ENCODE measurements around the gene ATRNL1. TPM values are rescaled to one million over a fixed set of nuclear protein-coding genes. Genes with fewer than 3 reads are reported as not detected.

ATRNL1 gene
- total RNA-seq, 1 donor from 2014 or later, result 15.5 TPM

- intact Hi-C loops (cut with DNase I), result no loop called here
- H3K4me1 ChIP-seq, result no peaks in the 10 kb centered on the region
- H3K9me3 ChIP-seq, result no peaks in the 10 kb centered on the region
- H3K27ac ChIP-seq, result no peak overlapping the region
- H3K27me3 ChIP-seq, result no peaks in the 10 kb centered on the region
- no peaks in the 10 kb centered on the region for H3K36me3 ChIP-seq
- H3K4me3 ChIP-seq, result no peak overlapping the region
- DNase-seq (ENCODE audit: extremely low spot score in 2 of 2), result no peak
- no peak for TF ChIP-seq CTCF (IDR thresholded peaks at IDR 0.05)
- no peak for TF ChIP-seq POLR2AphosphoS5 (IDR thresholded peaks at IDR 0.05; ENCODE audit: insufficient read depth in 1 of 2, low read depth in 1 of 2)
- no peak for TF ChIP-seq POLR2A (IDR thresholded peaks at IDR 0.05)
Observed at GRCh38 chr10:115931309-115931708, 838.1 kb downstream of the ATRNL1 start.

- no peak for DNase-seq (ENCODE audit: extremely low spot score in 2 of 2)
- TF ChIP-seq POLR2A (IDR thresholded peaks at IDR 0.05), result no peak
- no peak for TF ChIP-seq CTCF (IDR thresholded peaks at IDR 0.05)
- no peak for TF ChIP-seq POLR2AphosphoS5 (IDR thresholded peaks at IDR 0.05; ENCODE audit: insufficient read depth in 1 of 2, low read depth in 1 of 2)
- Histone ChIP-seq H3K4me3 (no peak overlapping the region), H3K27ac (no peak overlapping the region), H3K36me3 (no peaks in the 10 kb centered on the region), H3K4me1 (no peaks in the 10 kb centered on the region), H3K9me3 (no peaks in the 10 kb centered on the region), H3K27me3 (no peaks in the 10 kb centered on the region)
- intact Hi-C loops (cut with DNase I), result no loop called here
Observed at GRCh38 chr10:115932099-115932498, 838.9 kb downstream of the ATRNL1 start.

- no peaks in the 10 kb centered on the region for H3K36me3 ChIP-seq
- intact Hi-C loops (cut with DNase I), result no loop called here
- no peak overlapping the region for H3K4me3 ChIP-seq
- H3K4me1 ChIP-seq, result no peaks in the 10 kb centered on the region
- DNase-seq (ENCODE audit: extremely low spot score in 2 of 2), result no peak
- H3K9me3 ChIP-seq, result no peaks in the 10 kb centered on the region
- H3K27ac ChIP-seq, result no peak overlapping the region
- no peak for TF ChIP-seq POLR2AphosphoS5 (IDR thresholded peaks at IDR 0.05; ENCODE audit: insufficient read depth in 1 of 2, low read depth in 1 of 2)
- H3K27me3 ChIP-seq, result no peaks in the 10 kb centered on the region
Observed at GRCh38 chr10:115933098-115933497, 839.9 kb downstream of the ATRNL1 start.

- H3K36me3 ChIP-seq, result no peaks in the 10 kb centered on the region
- DNase-seq (ENCODE audit: extremely low spot score in 2 of 2), result no peak
- intact Hi-C loops (cut with DNase I), result no loop called here
Observed at GRCh38 chr10:115935731-115936130, 842.6 kb downstream of the ATRNL1 start.

GRCh38 chr10:115936926-115937767, 844.0 kb downstream of the ATRNL1 start:
- no peak for DNase-seq (ENCODE audit: extremely low spot score in 2 of 2)
- TF ChIP-seq CTCF (IDR thresholded peaks at IDR 0.05) (no peak), POLR2AphosphoS5 (IDR thresholded peaks at IDR 0.05; ENCODE audit: insufficient read depth in 1 of 2, low read depth in 1 of 2) (no peak), POLR2A (IDR thresholded peaks at IDR 0.05) (no peak)
- Histone ChIP-seq H3K27ac (no peak overlapping the region), H3K36me3 (no peaks in the 10 kb centered on the region), H3K4me1 (no peaks in the 10 kb centered on the region), H3K4me3 (no peak overlapping the region), H3K9me3 (no peaks in the 10 kb centered on the region), H3K27me3 (no peaks in the 10 kb centered on the region)
- intact Hi-C loops (cut with DNase I), result no loop called here

More at GRCh38 chr10:115935731-115936130, 842.6 kb downstream of the ATRNL1 start:
- H3K4me1 ChIP-seq, result no peaks in the 10 kb centered on the region
- H3K27me3 ChIP-seq, result no peaks in the 10 kb centered on the region
- no peak for TF ChIP-seq POLR2A (IDR thresholded peaks at IDR 0.05)
- TF ChIP-seq POLR2AphosphoS5 (IDR thresholded peaks at IDR 0.05; ENCODE audit: insufficient read depth in 1 of 2, low read depth in 1 of 2), result no peak
- no peak for TF ChIP-seq CTCF (IDR thresholded peaks at IDR 0.05)
- no peak overlapping the region for H3K4me3 ChIP-seq
- no peak overlapping the region for H3K27ac ChIP-seq
- H3K9me3 ChIP-seq, result no peaks in the 10 kb centered on the region
